Epithelial cell of proximal tubule (primary cell): ENCODE data around the gene CAMTA1. TPM values are rescaled to one million over a fixed set of nuclear protein-coding genes. Genes with fewer than 3 reads are reported as not detected.

ENCODE experiments used
- DNase-seq: peaks from one replicate; pipeline ENCODE4 v3.0.0-alpha.2; 2011; ENCODE audit warnings: low read depth
- H3K4me3 ChIP-seq: 2 replicates; pipeline ENCODE4 v1.5.1; 2011; ENCODE audit warnings: low read depth, mild to moderate bottlenecking, low read length
- CTCF ChIP-seq: conservative IDR thresholded peaks from 2 replicates; pipeline ENCODE4 v1.5.1; 2012; ENCODE audit warnings: low read depth, mild to moderate bottlenecking, low read length
- total RNA-seq: library from RNA; depleted of rRNA; stranded (reverse); fragments of >200 nt; gene quantifications from 2 replicates; pipeline ENCODE4 v1.2.3, GENCODE V29; 2015

Gene CAMTA1
- total RNA-seq, 1 donor from 2014 or later = 79.2 TPM

DNA sequence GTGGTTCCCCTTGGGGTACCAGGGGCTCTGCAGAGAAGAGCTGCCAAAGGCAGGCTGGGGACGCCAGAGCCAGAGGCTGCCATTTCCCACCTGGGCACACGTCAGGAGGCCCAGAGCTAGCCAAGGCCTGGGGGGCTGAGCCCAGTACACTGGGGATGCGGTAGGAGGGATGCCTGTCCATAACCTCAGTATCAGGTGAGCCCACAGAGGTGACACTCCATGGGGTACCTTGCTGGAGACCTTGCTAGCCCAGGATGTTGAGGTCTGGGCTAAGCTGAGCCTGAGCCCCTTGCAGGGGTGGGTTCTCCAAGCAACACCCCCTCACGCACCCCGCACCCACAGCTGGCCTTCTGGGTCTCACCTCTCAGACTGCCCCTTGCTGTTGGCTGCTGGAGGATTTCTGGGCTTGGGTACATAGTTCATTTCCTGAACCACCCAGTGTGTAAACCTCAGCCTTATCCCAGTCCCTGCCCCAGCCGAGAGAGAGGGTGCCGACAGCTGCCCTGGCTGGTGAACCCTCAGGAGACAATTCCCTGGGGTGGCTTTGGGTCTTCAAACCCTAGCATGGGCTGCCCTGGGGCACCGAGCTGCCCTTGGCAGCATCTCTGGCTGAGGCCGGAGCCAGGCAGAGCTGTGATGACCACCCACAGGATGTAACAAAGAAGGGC is 893.4 kb downstream of the CAMTA1 start:
- no peak for TF ChIP-seq CTCF
- no peak for DNase-seq
- H3K4me3 ChIP-seq = no peak overlapping the region

- no peak for TF ChIP-seq CTCF
- peak overlapping the region; percentile 64 for H3K4me3 ChIP-seq
Measured at GRCh38 chr1:7679159-7679872, 894.1 kb downstream of the CAMTA1 start.

GRCh38 chr1:7679873-7680206 is 894.6 kb downstream of the CAMTA1 start:
- TF ChIP-seq CTCF = no peak
- no peak for DNase-seq
- H3K4me3 ChIP-seq = peak overlapping the region; percentile 64

More at GRCh38 chr1:7679159-7679872, 894.1 kb downstream of the CAMTA1 start:
- no peak for DNase-seq

DNA sequence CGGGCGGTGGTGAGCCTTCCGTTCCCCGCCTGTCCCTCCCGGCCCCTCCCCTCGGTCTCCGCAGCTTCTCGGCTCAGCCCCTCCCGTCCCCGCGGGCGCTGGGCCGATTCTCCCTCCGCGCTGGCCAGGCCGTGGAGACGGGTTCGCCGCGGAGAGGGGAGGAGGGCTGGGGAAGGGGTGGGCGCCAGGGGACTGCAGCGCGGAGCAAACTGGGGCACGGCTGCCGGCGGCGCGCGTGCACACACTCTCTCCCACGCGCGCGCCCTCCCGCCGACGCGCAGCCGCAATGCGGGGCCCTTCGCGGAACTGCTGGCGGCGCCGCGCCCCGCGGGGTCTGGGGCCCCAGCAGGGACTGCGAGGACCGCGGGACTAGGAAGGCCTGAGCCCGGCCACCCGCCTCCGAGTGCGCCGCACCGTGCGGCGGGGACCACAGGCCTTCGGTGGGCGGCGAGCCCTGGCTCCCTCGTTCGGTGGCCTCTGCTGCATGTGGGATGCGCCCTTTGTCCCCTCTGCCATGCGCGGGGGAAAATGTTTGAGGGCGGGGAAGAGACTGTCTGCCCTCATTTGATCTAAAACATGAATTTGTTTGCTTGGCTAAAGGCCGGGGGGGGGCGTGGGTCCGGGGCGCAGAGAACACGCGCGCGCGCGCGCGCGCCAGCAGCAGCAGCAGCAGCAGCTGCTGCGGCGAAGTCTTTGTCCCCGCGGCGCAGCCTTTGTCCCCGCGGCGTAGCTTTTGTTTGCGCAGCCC is 895.1 kb downstream of the CAMTA1 start:
- TF ChIP-seq CTCF = no peak
- peak overlapping the region; percentile 64 for H3K4me3 ChIP-seq
- no peak for DNase-seq

GRCh38 chr1:7680955-7681268 is 895.7 kb downstream of the CAMTA1 start:
- TF ChIP-seq CTCF = no peak
- no peak for DNase-seq
- H3K4me3 ChIP-seq = peak overlapping the region; percentile 64

- DNase-seq = no peak
- no peak for TF ChIP-seq CTCF
- H3K4me3 ChIP-seq = no peak overlapping the region
Measured at GRCh38 chr1:7681401-7681800, 896.1 kb downstream of the CAMTA1 start.
